Mucosa of descending colon (tissue), 3 donors: ENCODE data around the gene JPH2. TPM values are rescaled to one million over a fixed set of nuclear protein-coding genes. Genes with fewer than 3 reads are reported as not detected.
"Not testable (repeated sequence)": the region's sequence is repeated elsewhere in the genome, so short reads cannot be mapped to it uniquely, and the experiment has no call there.

ENCODE experiments used
- ATAC-seq: fragments of 200-7000 bp; cut with Tn5 transposase; one replicate; pipeline ENCODE4 v1.9.1; 2020; ENCODE audit warnings: mild to moderate bottlenecking, moderate library complexity
- DNase-seq, 3 donors: peaks; one replicate each; pipeline ENCODE4 v3.0.0-alpha.2; 2020
- H3K36me3 ChIP-seq: fragments of 200-600 bp; one replicate; pipeline ENCODE4 v1.8.0; 2021; ENCODE audit warnings: low read depth, mild to moderate bottlenecking
- H3K4me1 ChIP-seq: fragments of 200-600 bp; one replicate; pipeline ENCODE4 v1.8.0; 2021; ENCODE audit warnings: low read depth, mild to moderate bottlenecking
- H3K4me3 ChIP-seq: fragments of 200-600 bp; one replicate; pipeline ENCODE4 v1.8.0; 2021; ENCODE audit warnings: mild to moderate bottlenecking
- H3K9me3 ChIP-seq: fragments of 200-600 bp; one replicate; pipeline ENCODE4 v1.8.0; 2021; ENCODE audit warnings: mild to moderate bottlenecking
- intact Hi-C, 2 donors: fragments of 100-400 bp; cut with DNase I in 1 of 2; cut with micrococcal nuclease in 1 of 2; formaldehyde crosslinking; loops; one replicate each; pipeline versions ENCODE4 v1.11.0 to v1.11.1; 2022; cut with DNase I, micrococcal nuclease
- long read RNA-seq, 2 donors: library from polyadenylated mRNA; unstranded; transcript quantifications; one replicate each; pipeline ENCODE4 v2.0.0, GENCODE V29; 2019 to 2021
- total RNA-seq, 3 donors: library from RNA; stranded (reverse); fragmentation: NEBNext Ultra II Directional in 2 of 3; extraction: Animal tissue kit (Norgen Biotek cat#: 25700) in 2 of 3; gene quantifications; one replicate each; pipeline versions ENCODE4 v1.2.1 to v1.2.4, GENCODE V29; 2021 to 2023
- TF ChIP-seq, protein P1 (sequence below): fragments of 200-600 bp; IDR thresholded peaks from one replicate; pipeline ENCODE4 v1.8.0; 2022; ENCODE audit warnings: antibody characterized with exemption, mild to moderate bottlenecking
- donor health status: DM: no; HTN: no; CAD: no; lungs with moderate emphysema.
- donor health status: DM: no; HTN: no; CAD: no.
- donor health status: DM: no; HTN: yes; CAD: no.

The JPH2 gene
- 10 to 100 TPM in 1 of 3 donors, 1 to 10 TPM in 2; 2.3 to 87.3 (median 8.3) TPM for total RNA-seq
- long read RNA-seq, donor 1, full-length matches to known transcripts, result 89 of 176 reads
- long read RNA-seq, donor 1, partial matches to known transcripts, result 46 of 176 reads
- long read RNA-seq, donor 1, other reads (novel, unspliced or antisense), result 41 of 176 reads
- long read RNA-seq, donor 2, partial matches to known transcripts, result 1 of 2 reads
- long read RNA-seq, donor 2, other reads (novel, unspliced or antisense), result 0 of 2 reads

DNA sequence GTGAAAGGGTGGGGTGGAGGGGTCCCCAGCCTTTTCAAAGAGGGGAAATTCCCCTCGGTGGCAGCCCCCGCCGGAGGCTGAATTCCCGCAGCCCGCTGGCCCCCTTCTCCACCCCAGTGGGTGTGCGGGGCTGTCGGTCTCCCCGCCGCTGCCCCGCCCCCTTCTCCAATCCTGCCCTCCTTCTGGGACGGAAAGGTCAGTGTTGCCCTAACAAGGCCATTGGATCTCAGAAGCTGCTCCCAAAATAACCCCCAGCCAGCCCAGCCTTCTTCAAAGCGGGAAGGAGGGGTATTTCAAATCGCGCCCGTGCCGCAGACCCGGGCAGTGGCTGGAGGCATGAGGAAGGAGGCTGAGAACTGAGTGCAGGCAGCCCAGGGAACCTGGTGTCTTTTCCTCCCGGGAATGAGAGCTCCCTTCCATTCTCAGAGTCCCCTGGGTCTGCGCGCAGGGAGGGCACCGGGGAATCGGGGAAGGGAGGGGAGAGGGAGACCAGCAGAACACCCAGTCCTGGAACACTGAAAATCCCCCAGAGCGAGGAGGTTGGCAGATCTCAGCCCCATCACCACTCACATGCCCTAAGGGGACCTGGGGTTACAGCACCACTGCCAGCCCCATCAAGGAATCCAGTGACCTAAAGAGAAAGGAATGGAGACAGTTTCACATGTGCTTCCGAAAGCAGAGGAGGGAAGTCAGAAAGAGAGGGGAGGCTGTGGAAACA, at the start of gene JPH2:
Gene JPH2, minus strand, starts transcription at position 135 of the 718 bp plus-strand sequence. CDS start 483 bp downstream, outside the sequence.
- ATAC-seq, result peak; percentile 65
- DNase-seq, result peak in 2 of 3 donors; percentile 47 to 61
- no peak within 1 kb of the TSS for H3K4me3 ChIP-seq
- no peaks in the 10 kb centered on the region for H3K9me3 ChIP-seq
- H3K4me1 ChIP-seq, result peaks cover 11% of the 10 kb centered on the region
- no peaks in the 10 kb centered on the region for H3K36me3 ChIP-seq
- intact Hi-C loops, result no loop called here
- TF ChIP-seq, protein P1, sequence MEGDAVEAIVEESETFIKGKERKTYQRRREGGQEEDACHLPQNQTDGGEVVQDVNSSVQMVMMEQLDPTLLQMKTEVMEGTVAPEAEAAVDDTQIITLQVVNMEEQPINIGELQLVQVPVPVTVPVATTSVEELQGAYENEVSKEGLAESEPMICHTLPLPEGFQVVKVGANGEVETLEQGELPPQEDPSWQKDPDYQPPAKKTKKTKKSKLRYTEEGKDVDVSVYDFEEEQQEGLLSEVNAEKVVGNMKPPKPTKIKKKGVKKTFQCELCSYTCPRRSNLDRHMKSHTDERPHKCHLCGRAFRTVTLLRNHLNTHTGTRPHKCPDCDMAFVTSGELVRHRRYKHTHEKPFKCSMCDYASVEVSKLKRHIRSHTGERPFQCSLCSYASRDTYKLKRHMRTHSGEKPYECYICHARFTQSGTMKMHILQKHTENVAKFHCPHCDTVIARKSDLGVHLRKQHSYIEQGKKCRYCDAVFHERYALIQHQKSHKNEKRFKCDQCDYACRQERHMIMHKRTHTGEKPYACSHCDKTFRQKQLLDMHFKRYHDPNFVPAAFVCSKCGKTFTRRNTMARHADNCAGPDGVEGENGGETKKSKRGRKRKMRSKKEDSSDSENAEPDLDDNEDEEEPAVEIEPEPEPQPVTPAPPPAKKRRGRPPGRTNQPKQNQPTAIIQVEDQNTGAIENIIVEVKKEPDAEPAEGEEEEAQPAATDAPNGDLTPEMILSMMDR, result no peak

DNA sequence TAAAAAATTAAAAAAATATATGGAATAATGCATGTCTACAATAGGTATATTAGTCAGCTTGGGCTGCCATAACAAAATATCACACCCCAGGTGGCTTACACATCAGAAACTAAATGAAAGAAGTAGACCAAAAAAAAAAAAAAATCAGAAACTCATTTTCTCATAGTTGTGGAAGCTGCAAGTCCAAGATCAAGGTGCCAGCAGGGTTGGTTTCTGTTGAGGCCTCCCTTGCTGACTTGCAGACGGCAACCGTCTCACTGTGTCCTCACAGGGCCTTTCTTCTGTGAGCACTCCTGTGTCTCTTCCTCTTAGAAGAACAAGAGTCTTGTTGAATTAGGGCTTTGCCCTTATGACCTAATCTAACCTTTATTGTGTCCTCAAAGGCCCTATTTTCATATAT, 48.7 kb upstream of the JPH2 start:
- H3K36me3 ChIP-seq, result no peaks in the 10 kb centered on the region
- no peaks in the 10 kb centered on the region for H3K4me1 ChIP-seq
- intact Hi-C loops, result no loop called here
- no peaks in the 10 kb centered on the region for H3K9me3 ChIP-seq
- TF ChIP-seq, protein P1, result no peak
- ATAC-seq (no peak), DNase-seq (no peak)
- no peak overlapping the region for H3K4me3 ChIP-seq

DNA sequence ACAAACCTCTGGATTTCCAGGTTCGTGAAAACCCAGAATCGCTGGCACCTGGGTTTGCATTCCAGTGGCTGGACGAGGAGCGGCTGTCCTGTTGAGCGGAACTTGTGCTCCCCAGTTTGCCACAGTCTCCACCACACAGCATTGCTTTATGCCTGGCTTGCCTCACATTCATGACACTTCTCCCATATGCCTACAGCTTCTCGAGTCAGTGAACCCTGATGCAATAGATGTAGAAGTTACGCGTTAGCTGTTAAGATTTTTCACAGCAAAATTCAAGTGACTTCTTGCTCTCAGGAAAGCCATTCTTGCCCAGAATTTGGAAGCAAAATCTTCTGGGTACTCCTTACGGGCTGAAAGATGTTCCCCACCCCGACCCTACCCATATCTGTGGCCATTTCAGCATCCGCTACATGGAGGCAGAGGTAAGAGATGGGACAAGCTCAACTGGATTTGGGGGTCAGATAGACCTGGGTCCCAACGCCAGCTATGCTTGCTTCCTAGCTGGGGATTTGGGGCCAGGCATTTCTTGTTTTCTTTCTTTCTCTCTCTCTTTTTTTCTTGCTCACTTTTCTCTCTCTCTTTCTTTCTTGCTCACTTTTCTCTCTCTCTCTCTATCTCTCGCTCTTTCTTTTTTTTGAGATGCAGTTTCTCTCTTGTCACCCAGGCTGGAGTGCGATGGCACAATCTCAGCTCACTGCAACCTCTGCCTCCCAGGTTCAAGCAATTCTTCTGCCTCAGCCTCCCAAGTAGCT, 47.8 kb upstream of the JPH2 start:
- no peaks in the 10 kb centered on the region for H3K36me3 ChIP-seq
- DNase-seq (no peak), ATAC-seq (no peak)
- intact Hi-C loops, result no loop called here
- H3K4me3 ChIP-seq, result no peak overlapping the region
- no peaks in the 10 kb centered on the region for H3K9me3 ChIP-seq
- TF ChIP-seq, protein P1, result no peak
- no peaks in the 10 kb centered on the region for H3K4me1 ChIP-seq

DNA sequence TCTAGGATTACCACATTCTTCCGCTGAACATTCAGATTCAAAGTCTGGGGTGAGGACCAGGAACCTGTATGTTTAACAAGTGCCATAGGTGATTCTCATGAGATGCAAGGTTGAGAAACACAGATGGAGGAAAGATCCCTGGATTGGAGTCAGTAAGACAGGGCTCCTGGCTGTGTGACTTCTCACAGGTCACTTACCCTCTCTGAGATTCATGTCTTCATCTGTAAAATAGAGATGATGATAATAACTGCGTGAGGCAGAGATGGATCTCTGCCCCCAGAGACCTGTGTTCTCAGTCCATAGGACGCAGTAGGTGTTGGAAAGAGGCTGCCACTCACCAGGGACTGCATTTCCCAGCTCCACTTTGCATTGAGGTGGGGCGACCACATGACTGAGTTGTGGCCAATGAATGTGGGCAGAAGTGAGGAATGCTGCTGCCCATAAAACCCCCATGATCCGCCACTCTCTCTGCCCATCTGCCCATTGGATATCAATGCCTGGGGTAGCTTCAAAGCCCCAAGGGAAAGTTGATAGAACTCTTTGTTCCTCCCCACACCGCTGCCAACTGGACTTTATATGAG, 46.5 kb upstream of the JPH2 start:
- DNase-seq (no peak), ATAC-seq (no peak)
- H3K9me3 ChIP-seq, result no peaks in the 10 kb centered on the region
- TF ChIP-seq, protein P1, result no peak
- H3K36me3 ChIP-seq, result no peaks in the 10 kb centered on the region
- intact Hi-C loops, result no loop called here
- no peaks in the 10 kb centered on the region for H3K4me1 ChIP-seq
- H3K4me3 ChIP-seq, result no peak overlapping the region

DNA sequence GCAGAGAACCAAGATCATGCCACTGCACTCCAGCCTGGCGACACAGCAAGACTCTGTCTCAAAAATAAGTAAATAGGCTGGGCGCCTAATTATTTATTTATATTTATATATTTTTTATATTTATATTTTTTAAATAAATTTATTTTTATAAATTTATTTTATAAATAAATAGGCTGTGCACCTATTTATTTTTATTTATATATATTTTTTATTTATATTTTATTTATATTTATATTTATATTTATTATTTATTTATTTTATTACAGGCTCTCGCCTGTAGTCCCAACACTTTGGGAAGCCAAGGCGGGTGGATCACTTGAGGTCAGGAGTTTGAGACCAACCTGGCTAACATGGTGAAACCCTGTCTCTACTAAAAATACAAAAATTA, 45.5 kb upstream of the JPH2 start:
- ATAC-seq, intact Hi-C loops: not testable (repeated sequence)

More for the DNA sequence above, 45.5 kb upstream of the JPH2 start:
- not testable (repeated sequence) for H3K4me3 ChIP-seq, H3K4me1 ChIP-seq, H3K9me3 ChIP-seq, H3K36me3 ChIP-seq, DNase-seq
